ENCODE data around the gene TRAF6. TPM values are rescaled to one million over a fixed set of nuclear protein-coding genes. Genes with fewer than 3 reads are reported as not detected.

Gene TRAF6
- total RNA-seq, 1 experiment from 2014 or later = 6.6 TPM

- H3K27me3 Mint-ChIP-seq (ENCODE audit: low read depth) = peaks cover 19% of the 10 kb centered on the region
- H3K4me1 Mint-ChIP-seq = peaks cover 7% of the 10 kb centered on the region; the same call in 1 of the 2 replicates
- TF ChIP-seq GTF2I (CRISPR knock-in tag; conservative IDR thresholded peaks at IDR 0.05) = no peak
- no peak for TF ChIP-seq JAZF1 (CRISPR knock-in tag; IDR thresholded peaks at IDR 0.05)
- no peak for TF ChIP-seq E2F5 (CRISPR knock-in tag; IDR thresholded peaks at IDR 0.05)
- no peak for TF ChIP-seq OVOL2 (CRISPR knock-in tag; IDR thresholded peaks at IDR 0.05; ENCODE audit: borderline replicate concordance)
- no peak for TF ChIP-seq ZNF263 (CRISPR knock-in tag; IDR thresholded peaks at IDR 0.05; ENCODE audit: low read depth)
- TF ChIP-seq HMGXB4 (CRISPR knock-in tag; IDR thresholded peaks at IDR 0.05) = no peak
- TF ChIP-seq ATF1 (CRISPR knock-in tag; IDR thresholded peaks at IDR 0.05) = no peak
- no peak for TF ChIP-seq PREB (CRISPR knock-in tag; IDR thresholded peaks at IDR 0.05; ENCODE audit: borderline replicate concordance)
- TF ChIP-seq ZNF138 (CRISPR knock-in tag; conservative IDR thresholded peaks at IDR 0.05) = no peak
- TF ChIP-seq ZNF232 (CRISPR knock-in tag; IDR thresholded peaks at IDR 0.05) = no peak
- TF ChIP-seq MXD4 (CRISPR knock-in tag; IDR thresholded peaks at IDR 0.05; ENCODE audit: borderline replicate concordance) = no peak
- TF ChIP-seq CTCF (IDR thresholded peaks at IDR 0.05) = no peak
- ChIA-PET POLR2A (interaction anchor here (0.6 kb wide), 1 partner anchor 577 kb away, joined by 3 read pairs; no protein-coding TSS in a partner anchor), CTCF (no interaction called here)
- ATAC-seq (no peak), DNase-seq (ENCODE audit: low spot score) (no peak)
- H3K36me3 Mint-ChIP-seq = no peaks in the 10 kb centered on the region
- H3K27ac Mint-ChIP-seq = no peak overlapping the region
- H3K9me3 Mint-ChIP-seq = no peaks in the 10 kb centered on the region
- no peak overlapping the region for H3K4me3 Mint-ChIP-seq
These were observed 38.5 kb downstream of the TRAF6 start for GRCh38 chr11:36471577-36471976.

- H3K4me1 Mint-ChIP-seq = peaks cover 7% of the 10 kb centered on the region; the same call in 1 of the 2 replicates
- no peak for DNase-seq (ENCODE audit: low spot score)
- no peak for ATAC-seq
- H3K27me3 Mint-ChIP-seq (ENCODE audit: low read depth) = peaks cover 19% of the 10 kb centered on the region
- ChIA-PET POLR2A (no interaction called here), CTCF (interaction anchor here (1.3 to 3.6 kb wide), 7 partner anchors 9 to 180 kb away, joined by 3 to 32 read pairs (median 14); no protein-coding TSS in a partner anchor)
- no peaks in the 10 kb centered on the region for H3K36me3 Mint-ChIP-seq
- no peaks in the 10 kb centered on the region for H3K9me3 Mint-ChIP-seq
- no peak overlapping the region for H3K27ac Mint-ChIP-seq
- H3K4me3 Mint-ChIP-seq = no peak overlapping the region
- no peak for TF ChIP-seq CBFB (CRISPR knock-in tag; IDR thresholded peaks at IDR 0.05; ENCODE audit: low read depth)
- no peak for TF ChIP-seq ELF4 (CRISPR knock-in tag; IDR thresholded peaks at IDR 0.05; ENCODE audit: low read depth)
- TF ChIP-seq MAX (CRISPR knock-in tag; IDR thresholded peaks at IDR 0.05) = no peak
- TF ChIP-seq FOXJ3 (CRISPR knock-in tag; IDR thresholded peaks at IDR 0.05; ENCODE audit: borderline replicate concordance) = no peak
- no peak for TF ChIP-seq NFATC4 (CRISPR knock-in tag; IDR thresholded peaks at IDR 0.05)
- TF ChIP-seq AR (CRISPR knock-in tag; IDR thresholded peaks at IDR 0.05) = no peak
- TF ChIP-seq CDX4 (CRISPR knock-in tag; IDR thresholded peaks at IDR 0.05; ENCODE audit: borderline replicate concordance) = no peak
- no peak for TF ChIP-seq ZNF281 (CRISPR knock-in tag; IDR thresholded peaks at IDR 0.05)
- no peak for TF ChIP-seq ATF1 (CRISPR knock-in tag; IDR thresholded peaks at IDR 0.05)
- no peak for TF ChIP-seq MYBL2 (CRISPR knock-in tag; IDR thresholded peaks at IDR 0.05)
These were observed 39.9 kb downstream of the TRAF6 start for GRCh38 chr11:36469881-36470802.
